B cell (primary cell): Measurements from ENCODE around the gene BBIP1. TPM values are rescaled to one million over a fixed set of nuclear protein-coding genes. Genes with fewer than 3 reads are reported as not detected.
A peak's percentile ranks its signal among the peaks of the same experiment; 100 is the strongest.

ENCODE experiments used
- ATAC-seq: fragments of 200-7000 bp; cut with Tn5 transposase; one replicate; pipeline ENCODE4 v1.10.0; 2021; ENCODE audit warnings: low read depth, mild to moderate bottlenecking, moderate number of reproducible peaks, moderate library complexity
- CTCF ChIA-PET: fragments of 350-600 bp; sonication (Branson Sonifier 250); formaldehyde crosslinking; loops from one replicate; lab custom pipeline; 2021; ENCODE audit warnings: antibody characterized with exemption, inconsistent platforms; lab: Charles Lee
- POLR2A ChIA-PET: fragments of 350-600 bp; sonication (Branson Sonifier 250); formaldehyde crosslinking; loops from one replicate; lab custom pipeline; 2021; ENCODE audit warnings: antibody characterized with exemption; lab: Charles Lee
- DNase-seq: peaks from one replicate; pipeline ENCODE4 v3.0.0; 2013
- H2AFZ ChIP-seq: 2 replicates; pipeline ENCODE4 v1.6.1; 2012; ENCODE audit warnings: mild to moderate bottlenecking, low read depth, low read length; ENCODE audit not compliant: insufficient read depth, poor library complexity, severe bottlenecking
- H3K27ac ChIP-seq, 2 donors: 1 replicate in 1 of 2; 2 replicates in 1 of 2; pipeline ENCODE4 v1.5.1; 2012 to 2013; ENCODE audit warnings: low read length in 2 of 2, mild to moderate bottlenecking in 2 of 2, moderate library complexity in 1 of 2
- H3K27me3 ChIP-seq, 4 experiments: fragments of 200-600 bp in 1 of 4; sonication (generic) in 1 of 4; replicated peaks in 1 of 4; 1 replicate in 2 of 4; 2 replicates in 2 of 4; pipeline versions ENCODE4 v1.6.1 to v1.7.0; 2013 to 2016; ENCODE audit warnings: low read length in 3 of 4, mild to moderate bottlenecking in 2 of 4, mixed read lengths in 1 of 4, moderate library complexity in 1 of 4; ENCODE audit not compliant: insufficient read depth in 4 of 4, control insufficient read depth in 3 of 4; ENCODE audit errors: control extremely low read depth in 1 of 4
- H3K36me3 ChIP-seq, 2 experiments: replicated peaks in 1 of 2; 1 replicate in 1 of 2; 2 replicates in 1 of 2; pipeline versions ENCODE4 v1.6.1 to v1.7.1; 2013; ENCODE audit warnings: low read length in 1 of 2; ENCODE audit not compliant: insufficient read depth in 2 of 2, control insufficient read depth in 1 of 2; ENCODE audit errors: control extremely low read depth in 1 of 2, extremely low read depth in 1 of 2
- H3K4me1 ChIP-seq, 2 donors: fragments of 200-600 bp in 1 of 2; sonication (generic) in 1 of 2; 1 replicate in 1 of 2; 2 replicates in 1 of 2; pipeline versions ENCODE4 v1.5.1 to v1.6.1; 2013 to 2017; ENCODE audit warnings: low read length in 2 of 2; ENCODE audit not compliant: control insufficient read depth in 2 of 2, insufficient read depth in 2 of 2
- H3K4me2 ChIP-seq: replicated peaks from 2 replicates; pipeline ENCODE3; 2012; ENCODE audit warnings: mild to moderate bottlenecking, low read depth, low read length; ENCODE audit not compliant: poor library complexity, severe bottlenecking
- H3K4me3 ChIP-seq, 5 experiments: fragments of 200-600 bp in 1 of 5; sonication (generic) in 1 of 5; 1 replicate in 3 of 5; 2 replicates in 2 of 5; pipeline versions ENCODE4 v1.5.1 to v1.7.0; 2011 to 2016; ENCODE audit warnings: low read length in 4 of 5, mild to moderate bottlenecking in 4 of 5, low read depth in 2 of 5, control low read depth in 1 of 5, moderate library complexity in 1 of 5; ENCODE audit not compliant: insufficient read depth in 1 of 5; ENCODE audit errors: control extremely low read depth in 1 of 5, extremely low read depth in 1 of 5
- H3K79me2 ChIP-seq: fragments of 200-600 bp; sonication (generic); one replicate; pipeline ENCODE4 v1.6.0; 2016; ENCODE audit warnings: low read length; ENCODE audit not compliant: control insufficient read depth, insufficient read depth
- H3K9ac ChIP-seq: fragments of 200-600 bp; sonication (generic); 2 replicates; pipeline ENCODE4 v1.6.1; 2017; ENCODE audit warnings: mild to moderate bottlenecking, low read length, moderate library complexity
- H3K9me3 ChIP-seq, 3 donors: one replicate each; pipeline versions ENCODE4 v1.6.1 to v1.7.1; 2013; ENCODE audit warnings: low read length in 2 of 3; ENCODE audit not compliant: control insufficient read depth in 2 of 3, insufficient read depth in 1 of 3; ENCODE audit errors: control extremely low read depth in 1 of 3
- H4K20me1 ChIP-seq: 2 replicates; pipeline ENCODE4 v1.6.0; 2012; ENCODE audit warnings: mild to moderate bottlenecking, low read length; ENCODE audit not compliant: insufficient read depth, control insufficient read depth, poor library complexity, severe bottlenecking
- H3K27ac Mint-ChIP-seq: one replicate; pipeline ENCODE4 v1.8.0; 2021; ENCODE audit warnings: mixed read lengths
- H3K27me3 Mint-ChIP-seq: one replicate; pipeline ENCODE4 v1.8.0; 2021; ENCODE audit warnings: mixed read lengths
- H3K4me1 Mint-ChIP-seq: one replicate; pipeline ENCODE4 v1.8.0; 2021; ENCODE audit warnings: mixed read lengths
- H3K4me3 Mint-ChIP-seq: one replicate; pipeline ENCODE4 v1.8.0; 2021; ENCODE audit warnings: mixed read lengths
- H3K9me3 Mint-ChIP-seq: one replicate; pipeline ENCODE4 v1.8.0; 2022; ENCODE audit warnings: mixed read lengths; ENCODE audit not compliant: insufficient read depth
- CTCF ChIP-seq: fragments of 200-600 bp; IDR thresholded peaks from one replicate; pipeline ENCODE4 v1.8.0; 2022; ENCODE audit warnings: antibody characterized with exemption, mild to moderate bottlenecking
- EZH2 ChIP-seq: IDR thresholded peaks from 2 replicates; pipeline ENCODE4 v1.6.1; 2012; ENCODE audit warnings: borderline replicate concordance, low read depth, mild to moderate bottlenecking, moderate library complexity, low read length; ENCODE audit not compliant: insufficient read depth, poor library complexity, severe bottlenecking
- WGBS: methylation state at CpG from one replicate; pipeline ENCODE4 v1.1.5; 2013; ENCODE audit warnings: missing lambda C conversion rate; ENCODE audit not compliant: insufficient coverage; 5-methylcytosine and 5-hydroxymethylcytosine counted together
- intact Hi-C: fragments of 100-400 bp; cut with micrococcal nuclease; formaldehyde crosslinking; loops from one replicate; pipeline ENCODE4 v1.10.0; 2022
- polyA plus RNA-seq: library from polyadenylated mRNA; depleted of rRNA; stranded (reverse); fragments of >200 nt; gene quantifications from 2 replicates; pipeline ENCODE4 v1.2.3, GENCODE V29; 2012
- total RNA-seq, 2 donors: library from RNA; stranded (reverse); fragments of 120-200 nt in 1 of 2; gene quantifications; 1 replicate in 1 of 2; 2 replicates in 1 of 2; pipeline versions ENCODE4 v1.2.3 to v1.2.4, GENCODE V29; 2013 to 2022

BBIP1 gene
- total and polyA plus RNA-seq, 2 donors (not counting 1 experiment from before 2014, with no cell fraction given) = 10.6 to 46.1 TPM

- H3K9me3 Mint-ChIP-seq = no peaks in the 10 kb centered on the region
- H3K27ac ChIP-seq = peak overlapping the region; percentile 75 to 94
- CTCF ChIA-PET = interaction anchor here (1.0 to 2.5 kb wide), 5 partner anchors 15 to 57 kb away, joined by 3 to 11 read pairs (median 5); no protein-coding TSS in a partner anchor
These were observed 57.5 kb downstream of the BBIP1 start for GRCh38 chr10:110861476-110861875.

More at GRCh38 chr10:110861476-110861875, 57.5 kb downstream of the BBIP1 start:
- no CpG with 5 or more reads among the region's 2 CpGs for WGBS
- Histone ChIP-seq H3K4me3 (peak overlapping the region in 1 of 5 experiments; percentile 50), H3K9me3 (no peaks in the 10 kb centered on the region), H3K27me3 (no peaks in the 10 kb centered on the region), H2AFZ (no peak overlapping the region), H3K36me3 (no peaks in the 10 kb centered on the region), H3K4me1 (peaks cover 91 to 95% of the 10 kb centered on the region in 2 donors), H3K4me2 (peak overlapping the region; percentile 64), H4K20me1 (no peaks in the 10 kb centered on the region), H3K9ac (peak overlapping the region; percentile 40), H3K79me2 (peaks cover 27% of the 10 kb centered on the region)
- no peak for ATAC-seq
- Mint-ChIP-seq H3K4me1 (peaks cover 91% of the 10 kb centered on the region), H3K27me3 (no peaks in the 10 kb centered on the region), H3K27ac (peak overlapping the region; percentile 93), H3K4me3 (no peak overlapping the region)
- TF ChIP-seq EZH2 (no peak), CTCF (no peak)
- DNase-seq = no peak
- intact Hi-C loops = loop anchor here (5.0 to 10.0 kb wide), 2 partner anchors 504 to 637 kb away; no protein-coding TSS in a partner anchor
- POLR2A ChIA-PET = interaction anchor here (1.3 kb wide), 1 partner anchor 10 kb away, joined by 4 read pairs; no protein-coding TSS in a partner anchor
